Measurements from ENCODE around the gene SAFB2.

SAFB2 gene

GRCh38 chr19:5542665-5543064, 79.9 kb downstream of the SAFB2 start:
- DNase-seq (ENCODE audit: low read depth) = no peak

GRCh38 chr19:5541456-5541855, 81.1 kb downstream of the SAFB2 start:
- DNase-seq (ENCODE audit: low read depth) = no peak

DNA sequence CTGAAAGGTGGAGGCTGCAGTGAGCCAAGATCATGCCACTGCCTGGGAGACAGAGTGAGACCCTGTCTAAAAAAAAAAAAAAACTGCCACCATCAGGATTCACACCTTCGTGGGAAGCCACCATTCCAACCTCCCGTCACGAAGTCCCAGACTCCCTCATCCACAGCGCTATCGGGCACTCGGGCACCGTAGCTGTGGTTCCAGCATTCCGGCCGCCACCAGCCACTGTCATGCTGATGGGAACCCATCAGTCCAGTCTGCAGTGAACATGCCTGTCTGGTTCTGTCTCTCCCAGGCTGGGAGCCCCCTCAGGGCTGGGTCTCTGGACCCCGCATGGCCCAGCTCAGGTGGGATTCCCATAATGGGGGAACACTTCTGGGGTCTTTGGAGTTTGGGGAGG, 82.4 kb downstream of the SAFB2 start:
- no peak for DNase-seq (ENCODE audit: low read depth)

DNA sequence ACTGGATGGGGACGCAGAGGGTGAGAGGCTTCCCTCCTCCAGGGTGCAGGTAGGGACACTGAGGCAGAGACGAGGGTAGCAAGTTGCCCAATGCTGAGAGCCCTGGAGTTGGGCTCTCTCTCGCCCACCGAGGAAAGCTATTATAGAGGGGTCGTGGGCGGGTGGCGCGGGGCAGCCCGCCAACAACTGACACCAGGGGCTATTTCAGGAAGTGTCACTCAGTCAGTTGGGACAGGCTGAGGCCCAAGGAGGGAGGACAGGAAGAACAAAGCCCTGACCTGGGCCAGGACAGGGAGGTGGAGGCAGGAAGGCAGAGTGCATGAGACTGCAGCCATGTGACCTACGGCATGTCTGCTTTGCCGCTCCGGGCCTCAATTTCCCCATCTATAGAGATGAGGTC, 84.7 kb downstream of the SAFB2 start:
- no peak for DNase-seq (ENCODE audit: low read depth)

Measured in stimulated activated CD8-positive, alpha-beta memory T cell treated with anti-CD3 and anti-CD28 coated beads, Interleukin-12 subunit alpha, Interleukin-12 subunit beta, amount 100 ng/mL, for 4 hours (primary cell).